Daoy (cell line): Measurements from ENCODE around the gene THOP1. TPM values are rescaled to one million over a fixed set of nuclear protein-coding genes. Genes with fewer than 3 reads are reported as not detected.

Experiments
- DNase-seq: peaks from one replicate; pipeline ENCODE4 v3.0.0-alpha.2; 2015; ENCODE audit warnings: low read depth
- total RNA-seq: library from RNA; depleted of rRNA; stranded (reverse); fragments of >200 nt; shearing (Covaris generic); gene quantifications from 2 replicates; pipeline ENCODE4 v1.2.3, GENCODE V29; 2014; rRNA removed

Gene THOP1
- 240 and 251 TPM in 2 replicates for total RNA-seq

- peak; percentile 100 for DNase-seq
These were observed at the start of gene THOP1 for GRCh38 chr19:2785244-2785997. TSS of gene THOP1 (plus strand) at chr19:2785503. CDS start at chr19:2785663, 160 bp downstream.

- DNase-seq = no peak
These were observed 48.6 kb upstream of the THOP1 start for GRCh38 chr19:2736550-2737190.

- peak; percentile 98 for DNase-seq
These were observed 45.5 kb upstream of the THOP1 start, which contains the start of gene SLC39A3 for GRCh38 chr19:2739602-2740313. TSS of gene SLC39A3 (minus strand) at chr19:2740017. CDS start at chr19:2737257, 2,760 bp downstream.

- no peak for DNase-seq
These were observed 45.0 kb upstream of the THOP1 start for GRCh38 chr19:2740314-2740656.

- no peak for DNase-seq
These were observed 42.2 kb upstream of the THOP1 start for GRCh38 chr19:2743099-2743498.

GRCh38 chr19:2744113-2744512 lies 41.2 kb upstream of the THOP1 start:
- DNase-seq = no peak

GRCh38 chr19:2747349-2747748 lies 38.0 kb upstream of the THOP1 start:
- DNase-seq = no peak

GRCh38 chr19:2750808-2751437 lies 34.4 kb upstream of the THOP1 start:
- DNase-seq = no peak

GRCh38 chr19:2751438-2751830 lies 33.9 kb upstream of the THOP1 start:
- no peak for DNase-seq

- DNase-seq = no peak
These were observed 30.4 kb upstream of the THOP1 start for GRCh38 chr19:2754659-2755447.

- DNase-seq = no peak
These were observed 29.9 kb upstream of the THOP1 start for GRCh38 chr19:2755448-2755705.

- no peak for DNase-seq
These were observed 29.5 kb upstream of the THOP1 start for GRCh38 chr19:2755811-2756210.

- DNase-seq = no peak
These were observed 28.8 kb upstream of the THOP1 start for GRCh38 chr19:2756477-2756876.

- no peak for DNase-seq
These were observed 28.1 kb upstream of the THOP1 start for GRCh38 chr19:2756921-2757881.

- DNase-seq = no peak
These were observed 26.5 kb upstream of the THOP1 start for GRCh38 chr19:2758601-2759313.

- no peak for DNase-seq
These were observed 25.9 kb upstream of the THOP1 start for GRCh38 chr19:2759362-2759761.

GRCh38 chr19:2759965-2760364 lies 25.3 kb upstream of the THOP1 start:
- DNase-seq = no peak

GRCh38 chr19:2761309-2761677 lies 24.0 kb upstream of the THOP1 start:
- no peak for DNase-seq

- DNase-seq = no peak
These were observed 23.2 kb upstream of the THOP1 start for GRCh38 chr19:2761876-2762782.
